Ishikawa (cell line): ENCODE data around the gene DNAH3.

Source experiments
- CEBPB ChIP-seq: IDR thresholded peaks from 2 replicates; pipeline ENCODE4 v1.6.1; 2012
- CREB1 ChIP-seq: IDR thresholded peaks from 2 replicates; pipeline ENCODE4 v1.6.1; 2012; ENCODE audit warnings: low read depth
- EGR1 ChIP-seq: IDR thresholded peaks from 2 replicates; pipeline ENCODE4 v1.6.1; 2012
- EP300 ChIP-seq: IDR thresholded peaks from 2 replicates; pipeline ENCODE4 v1.6.1; 2012; ENCODE audit warnings: borderline replicate concordance
- FOXM1 ChIP-seq: IDR thresholded peaks from 2 replicates; pipeline ENCODE4 v1.6.1; 2012; ENCODE audit warnings: low read depth, borderline replicate concordance
- MAX ChIP-seq: IDR thresholded peaks from 2 replicates; pipeline ENCODE4 v1.6.1; 2012
- NFIC ChIP-seq: IDR thresholded peaks from 2 replicates; pipeline ENCODE4 v1.6.1; 2012
- RAD21 ChIP-seq: IDR thresholded peaks from 2 replicates; pipeline ENCODE4 v1.6.1; 2012; ENCODE audit warnings: low read depth
- REST ChIP-seq: IDR thresholded peaks from 2 replicates; pipeline ENCODE4 v1.6.1; 2012; ENCODE audit warnings: low read depth, mild to moderate bottlenecking
- TAF1 ChIP-seq: IDR thresholded peaks from 2 replicates; pipeline ENCODE4 v1.6.1; 2012; ENCODE audit warnings: low read depth, mild to moderate bottlenecking
- TCF12 ChIP-seq: IDR thresholded peaks from 2 replicates; pipeline ENCODE4 v1.6.1; 2012; ENCODE audit warnings: low read depth
- TEAD4 ChIP-seq: IDR thresholded peaks from 2 replicates; pipeline ENCODE4 v1.6.1; 2012
- USF1 ChIP-seq: IDR thresholded peaks from 2 replicates; pipeline ENCODE4 v1.6.1; 2012
- YY1 ChIP-seq: IDR thresholded peaks from 2 replicates; pipeline ENCODE4 v1.6.1; 2012; ENCODE audit warnings: low read depth
- ZBTB7A ChIP-seq: IDR thresholded peaks from 2 replicates; pipeline ENCODE4 v1.6.1; 2012; ENCODE audit warnings: low read depth

Gene DNAH3

GRCh38 chr16:21159281-21159951 lies 8.8 kb upstream of the DNAH3 start:
- TF ChIP-seq USF1: no peak
- no peak for TF ChIP-seq EP300
- TF ChIP-seq YY1: no peak
- TF ChIP-seq TCF12: no peak
- TF ChIP-seq CREB1: no peak
- TF ChIP-seq RAD21: no peak
- no peak for TF ChIP-seq REST
- TF ChIP-seq MAX: no peak
- TF ChIP-seq NFIC: no peak
- no peak for TF ChIP-seq FOXM1
- TF ChIP-seq TEAD4: no peak
- TF ChIP-seq CEBPB: no peak
- TF ChIP-seq TAF1: no peak
- no peak for TF ChIP-seq EGR1
- no peak for TF ChIP-seq ZBTB7A

- TF ChIP-seq EGR1 (0 out of 2 replicates have a peak, but pooled peaks have one; percentile 19), TAF1 (peak; percentile 46; the same call in 1 of the 2 replicates), ZBTB7A (peak; percentile 57; the same call in 1 of the 2 replicates), NFIC (no peak)
Observed at GRCh38 chr16:21158208-21159110, 7.8 kb upstream of the DNAH3 start, which contains the start of gene LDAF1. Gene LDAF1 (plus strand): TSS chr16:21158674. CDS start chr16:21161183, 2,509 bp downstream.

GRCh38 chr16:21157632-21158031 lies 7.0 kb upstream of the DNAH3 start:
- TF ChIP-seq REST (no peak), CEBPB (no peak), CREB1 (no peak), YY1 (no peak), RAD21 (no peak), TEAD4 (no peak), NFIC (no peak), USF1 (no peak), ZBTB7A (no peak), MAX (no peak), TCF12 (no peak), EP300 (no peak), TAF1 (no peak)

- TF ChIP-seq NFIC (no peak), MAX (no peak), TEAD4 (peak; percentile 48), EP300 (no peak), YY1 (no peak), TCF12 (no peak), USF1 (no peak), RAD21 (peak; percentile 83), EGR1 (no peak), ZBTB7A (no peak), REST (no peak)
Observed at GRCh38 chr16:21156767-21157467, 6.3 kb upstream of the DNAH3 start.
